ENCODE measurements around the gene SRBD1. TPM values are rescaled to one million over a fixed set of nuclear protein-coding genes. Genes with fewer than 3 reads are reported as not detected.

SRBD1 gene
- total RNA-seq, 1 donor from 2014 or later: 19.3 TPM

GRCh38 chr2:45468279-45468678, 142.8 kb downstream of the SRBD1 start:
- Mint-ChIP-seq H3K4me3 (no peak overlapping the region), H3K9me3 (no peaks in the 10 kb centered on the region)

GRCh38 chr2:45466053-45466452, 145.0 kb downstream of the SRBD1 start:
- DNase-seq (ENCODE audit: low spot score in 2 of 2, unreplicated experiment in 2 of 2): no peak
- Mint-ChIP-seq H3K4me3 (no peak overlapping the region), H3K27ac (no peak overlapping the region), H3K4me1 (no peaks in the 10 kb centered on the region), H3K36me3 (peaks cover 1% of the 10 kb centered on the region), H3K27me3 (ENCODE audit: low read depth) (no peaks in the 10 kb centered on the region), H3K9me3 (no peaks in the 10 kb centered on the region)
- TF ChIP-seq CTCF (IDR thresholded peaks at IDR 0.05; ENCODE audit: unreplicated experiment): no peak

More at GRCh38 chr2:45468279-45468678, 142.8 kb downstream of the SRBD1 start:
- H3K27me3 Mint-ChIP-seq (ENCODE audit: low read depth): no peaks in the 10 kb centered on the region
- H3K27ac Mint-ChIP-seq: no peak overlapping the region
- H3K4me1 Mint-ChIP-seq: no peaks in the 10 kb centered on the region
- TF ChIP-seq CTCF (IDR thresholded peaks at IDR 0.05; ENCODE audit: unreplicated experiment): no peak
- no peaks in the 10 kb centered on the region for H3K36me3 Mint-ChIP-seq
- DNase-seq (ENCODE audit: low spot score in 2 of 2, unreplicated experiment in 2 of 2): no peak

- Mint-ChIP-seq H3K27ac (no peak overlapping the region), H3K36me3 (peaks cover 5% of the 10 kb centered on the region), H3K9me3 (no peaks in the 10 kb centered on the region), H3K27me3 (ENCODE audit: low read depth) (no peaks in the 10 kb centered on the region), H3K4me3 (no peak overlapping the region), H3K4me1 (peaks cover 20% of the 10 kb centered on the region)
- no peak for TF ChIP-seq CTCF (IDR thresholded peaks at IDR 0.05; ENCODE audit: unreplicated experiment)
- DNase-seq (ENCODE audit: low spot score in 2 of 2, unreplicated experiment in 2 of 2): no peak
Observed at GRCh38 chr2:45460825-45461224, 150.2 kb downstream of the SRBD1 start.

- Mint-ChIP-seq H3K36me3 (peaks cover 5% of the 10 kb centered on the region), H3K4me3 (no peak overlapping the region), H3K9me3 (no peaks in the 10 kb centered on the region), H3K27me3 (ENCODE audit: low read depth) (no peaks in the 10 kb centered on the region), H3K27ac (no peak overlapping the region), H3K4me1 (peaks cover 23% of the 10 kb centered on the region)
- DNase-seq (ENCODE audit: low spot score in 2 of 2, unreplicated experiment in 2 of 2): no peak
- no peak for TF ChIP-seq CTCF (IDR thresholded peaks at IDR 0.05; ENCODE audit: unreplicated experiment)
Observed at GRCh38 chr2:45459860-45460259, 151.2 kb downstream of the SRBD1 start.

- no peak for DNase-seq (ENCODE audit: low spot score in 2 of 2, unreplicated experiment in 2 of 2)
- no peaks in the 10 kb centered on the region for H3K27me3 Mint-ChIP-seq (ENCODE audit: low read depth)
- H3K4me1 Mint-ChIP-seq: peaks cover 24% of the 10 kb centered on the region
- H3K4me3 Mint-ChIP-seq: no peak overlapping the region
- TF ChIP-seq CTCF (IDR thresholded peaks at IDR 0.05; ENCODE audit: unreplicated experiment): no peak
- H3K9me3 Mint-ChIP-seq: no peaks in the 10 kb centered on the region
- H3K36me3 Mint-ChIP-seq: peaks cover 5% of the 10 kb centered on the region
- H3K27ac Mint-ChIP-seq: peak overlapping the region; percentile 87
Observed at GRCh38 chr2:45458909-45459563, 152.0 kb downstream of the SRBD1 start.

All from mesothelial cell of epicardium (in vitro differentiated cells).